Mononuclear cell (primary cell): Measurements from ENCODE around the gene ARMH3. TPM values are rescaled to one million over a fixed set of nuclear protein-coding genes. Genes with fewer than 3 reads are reported as not detected.

Experiments used
- H3K27me3 ChIP-seq: 2 replicates; pipeline ENCODE4 v1.6.0; 2011; ENCODE audit warnings: low read length, control low read depth; ENCODE audit not compliant: insufficient read depth
- H3K4me1 ChIP-seq: 2 replicates; pipeline ENCODE4 v1.5.1; 2011; ENCODE audit warnings: mild to moderate bottlenecking, low read length, control low read depth; ENCODE audit not compliant: insufficient read depth
- H3K4me3 ChIP-seq: 2 replicates; pipeline ENCODE4 v1.5.1; 2011; ENCODE audit warnings: mild to moderate bottlenecking, low read length, moderate library complexity
- H3K9me3 ChIP-seq: 2 replicates; pipeline ENCODE4 v1.5.1; 2011; ENCODE audit warnings: low read depth, mild to moderate bottlenecking, control low read depth, low read length
- total RNA-seq: library from RNA; depleted of rRNA; stranded (reverse); fragments of >200 nt; gene quantifications from one replicate; pipeline ENCODE4 v1.2.3, GENCODE V29; 2012

ARMH3 gene
- total RNA-seq = 10.4 TPM

DNA sequence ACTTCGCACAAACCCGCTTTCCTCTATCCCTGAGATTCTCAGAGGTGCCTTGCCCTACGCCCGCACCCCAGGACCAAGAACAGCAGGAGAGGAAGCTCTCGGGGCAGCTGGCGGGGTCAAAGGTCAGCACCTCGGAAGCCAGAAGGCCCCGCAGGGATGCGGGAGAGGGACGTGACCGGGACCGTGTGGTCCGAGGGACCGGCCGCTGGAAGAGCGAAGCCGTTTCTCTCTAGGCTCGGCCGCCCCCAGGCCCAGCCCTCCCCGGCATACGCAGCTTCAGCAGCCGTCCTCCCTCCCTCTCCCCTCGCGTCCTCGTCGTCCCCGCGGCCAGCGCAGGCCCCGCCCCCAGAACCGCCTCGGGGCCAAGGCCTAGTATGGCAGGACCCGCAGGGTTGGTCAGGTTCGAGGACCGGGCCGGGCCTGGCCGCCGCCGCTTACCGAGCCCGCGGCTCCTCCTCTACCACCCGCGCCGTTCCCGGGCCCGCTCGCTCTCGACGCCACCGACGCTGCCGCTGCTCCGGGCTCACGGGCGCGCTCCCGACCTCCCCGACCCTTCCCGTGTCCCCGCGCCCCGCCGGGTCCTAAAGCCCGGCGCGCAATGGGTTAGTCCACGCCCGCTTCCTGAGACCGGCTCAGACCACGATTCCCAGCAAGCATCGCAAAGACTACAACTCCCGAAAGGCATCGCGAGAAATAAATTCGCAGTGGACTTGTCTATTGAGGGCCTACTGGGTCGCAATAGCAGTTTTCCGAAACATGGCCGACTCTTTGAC is at the start of gene ARMH3:
ARMH3 (minus strand) TSS at position 527 of the 773 bp plus-strand sequence. CDS start 16,059 bp downstream, outside the sequence.
- no peaks in the 10 kb centered on the region for H3K9me3 ChIP-seq
- peaks cover 50% of the 10 kb centered on the region for H3K4me1 ChIP-seq
- H3K4me3 ChIP-seq = peak within 1 kb of the TSS; percentile 73

DNA sequence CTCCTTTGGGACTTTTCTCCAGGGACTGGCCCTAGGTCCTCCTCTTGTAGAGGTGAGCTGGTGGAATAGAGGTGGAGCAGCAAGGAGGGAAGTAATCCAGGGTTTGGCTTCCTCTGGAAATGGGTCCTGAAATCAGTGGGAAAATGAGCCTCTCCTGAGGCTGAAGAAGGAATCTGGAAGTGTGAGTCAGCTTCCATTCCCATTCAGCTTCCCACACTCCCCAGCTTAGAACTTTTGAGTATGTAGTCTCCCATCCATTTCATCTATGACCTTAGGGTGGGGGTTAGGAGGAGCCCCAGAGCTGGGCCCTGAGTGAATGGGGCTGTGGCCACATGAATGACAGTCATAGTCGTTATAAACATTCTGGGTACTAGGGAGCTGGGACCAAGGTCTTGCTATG is 46.4 kb upstream of the ARMH3 start:
- Histone ChIP-seq H3K9me3 (no peaks in the 10 kb centered on the region), H3K4me3 (no peak overlapping the region), H3K4me1 (peaks cover 7% of the 10 kb centered on the region), H3K27me3 (no peaks in the 10 kb centered on the region)

More for the DNA sequence above, at the start of gene ARMH3:
- no peaks in the 10 kb centered on the region for H3K27me3 ChIP-seq

GRCh38 chr10:102101152-102101551 is 45.2 kb upstream of the ARMH3 start:
- Histone ChIP-seq H3K9me3 (no peaks in the 10 kb centered on the region), H3K4me1 (peaks cover 7% of the 10 kb centered on the region), H3K4me3 (no peak overlapping the region), H3K27me3 (no peaks in the 10 kb centered on the region)

DNA sequence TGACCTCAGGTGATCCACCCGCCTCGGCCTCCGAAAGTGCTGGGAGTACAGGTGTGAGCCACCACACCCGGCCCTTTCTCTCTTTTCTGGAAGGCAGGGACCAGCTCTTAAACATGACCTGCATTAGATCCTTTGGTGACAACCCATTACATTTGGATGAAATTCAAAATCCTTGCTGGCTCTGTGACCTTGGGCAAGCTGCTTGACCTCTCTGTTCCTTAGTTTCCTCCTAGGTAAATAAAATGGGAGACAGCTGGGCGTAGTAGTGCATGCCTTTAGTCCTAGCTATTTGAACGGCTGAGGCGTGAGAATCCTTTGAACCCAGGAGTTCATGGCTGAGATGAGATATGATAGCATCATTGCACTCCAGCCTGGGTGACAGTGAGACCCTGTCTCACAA is 40.5 kb upstream of the ARMH3 start:
- Histone ChIP-seq H3K27me3 (no peaks in the 10 kb centered on the region), H3K9me3 (no peaks in the 10 kb centered on the region), H3K4me1 (no peaks in the 10 kb centered on the region), H3K4me3 (no peak overlapping the region)

DNA sequence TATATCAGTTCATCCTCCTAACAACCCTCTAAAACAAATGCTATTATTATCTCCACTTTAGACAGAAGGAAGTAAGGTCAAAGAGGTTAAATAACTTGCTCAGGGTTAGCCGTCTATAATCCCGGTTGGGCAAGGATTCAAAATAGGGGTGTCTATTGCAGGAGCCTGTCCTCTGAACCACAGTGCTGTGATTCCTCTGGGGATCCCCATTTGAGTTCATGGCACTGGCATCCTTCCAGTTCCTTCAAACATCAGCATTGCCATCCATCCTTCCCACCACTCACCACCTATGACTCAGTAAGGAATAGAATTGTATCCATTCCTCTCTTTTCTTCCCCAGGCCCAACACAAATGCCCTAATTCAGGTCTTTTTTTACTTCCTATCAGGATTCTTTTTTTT is 34.8 kb upstream of the ARMH3 start:
- Histone ChIP-seq H3K4me3 (no peak overlapping the region), H3K27me3 (no peaks in the 10 kb centered on the region), H3K9me3 (no peaks in the 10 kb centered on the region)

GRCh38 chr10:102086196-102086595 is 30.2 kb upstream of the ARMH3 start:
- no peaks in the 10 kb centered on the region for H3K27me3 ChIP-seq
- no peaks in the 10 kb centered on the region for H3K9me3 ChIP-seq
- H3K4me1 ChIP-seq = no peaks in the 10 kb centered on the region
- H3K4me3 ChIP-seq = no peak overlapping the region

More for the DNA sequence above, 34.8 kb upstream of the ARMH3 start:
- H3K4me1 ChIP-seq = no peaks in the 10 kb centered on the region

GRCh38 chr10:102085336-102085735 is 29.4 kb upstream of the ARMH3 start:
- H3K27me3 ChIP-seq = no peaks in the 10 kb centered on the region
- H3K4me3 ChIP-seq = no peak overlapping the region
- no peaks in the 10 kb centered on the region for H3K9me3 ChIP-seq

GRCh38 chr10:102083541-102083940 is 27.6 kb upstream of the ARMH3 start:
- Histone ChIP-seq H3K27me3 (no peaks in the 10 kb centered on the region), H3K4me1 (no peaks in the 10 kb centered on the region), H3K4me3 (no peak overlapping the region), H3K9me3 (no peaks in the 10 kb centered on the region)

More at GRCh38 chr10:102085336-102085735, 29.4 kb upstream of the ARMH3 start:
- H3K4me1 ChIP-seq = no peaks in the 10 kb centered on the region

GRCh38 chr10:102072673-102073527 is 16.9 kb upstream of the ARMH3 start:
- Histone ChIP-seq H3K27me3 (no peaks in the 10 kb centered on the region), H3K4me3 (no peak overlapping the region), H3K4me1 (peaks cover 22% of the 10 kb centered on the region), H3K9me3 (no peaks in the 10 kb centered on the region)

GRCh38 chr10:102069071-102069470 is 13.1 kb upstream of the ARMH3 start:
- H3K27me3 ChIP-seq = no peaks in the 10 kb centered on the region
- H3K4me3 ChIP-seq = no peak overlapping the region
- H3K4me1 ChIP-seq = peaks cover 53% of the 10 kb centered on the region
- no peaks in the 10 kb centered on the region for H3K9me3 ChIP-seq

DNA sequence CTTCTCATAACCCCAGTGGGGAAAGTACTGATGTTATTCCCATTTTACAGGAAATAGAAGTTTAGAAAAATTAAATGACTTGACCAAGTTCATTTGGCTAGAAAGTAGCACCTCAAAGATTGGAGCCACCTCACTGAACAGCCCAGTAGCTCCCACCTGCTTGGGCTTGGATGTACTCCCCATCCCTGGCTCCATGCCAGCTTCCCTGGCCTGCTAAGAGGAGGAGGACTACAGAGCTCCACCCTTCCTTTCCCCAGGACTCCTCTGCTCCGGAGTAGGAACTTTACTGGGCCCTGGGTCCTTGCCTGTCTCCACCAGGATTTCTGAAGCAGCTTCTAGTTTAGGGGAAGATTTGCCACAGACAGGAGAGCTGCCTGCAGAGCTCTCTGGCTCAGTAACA is 12.2 kb upstream of the ARMH3 start:
- H3K9me3 ChIP-seq = no peaks in the 10 kb centered on the region

DNA sequence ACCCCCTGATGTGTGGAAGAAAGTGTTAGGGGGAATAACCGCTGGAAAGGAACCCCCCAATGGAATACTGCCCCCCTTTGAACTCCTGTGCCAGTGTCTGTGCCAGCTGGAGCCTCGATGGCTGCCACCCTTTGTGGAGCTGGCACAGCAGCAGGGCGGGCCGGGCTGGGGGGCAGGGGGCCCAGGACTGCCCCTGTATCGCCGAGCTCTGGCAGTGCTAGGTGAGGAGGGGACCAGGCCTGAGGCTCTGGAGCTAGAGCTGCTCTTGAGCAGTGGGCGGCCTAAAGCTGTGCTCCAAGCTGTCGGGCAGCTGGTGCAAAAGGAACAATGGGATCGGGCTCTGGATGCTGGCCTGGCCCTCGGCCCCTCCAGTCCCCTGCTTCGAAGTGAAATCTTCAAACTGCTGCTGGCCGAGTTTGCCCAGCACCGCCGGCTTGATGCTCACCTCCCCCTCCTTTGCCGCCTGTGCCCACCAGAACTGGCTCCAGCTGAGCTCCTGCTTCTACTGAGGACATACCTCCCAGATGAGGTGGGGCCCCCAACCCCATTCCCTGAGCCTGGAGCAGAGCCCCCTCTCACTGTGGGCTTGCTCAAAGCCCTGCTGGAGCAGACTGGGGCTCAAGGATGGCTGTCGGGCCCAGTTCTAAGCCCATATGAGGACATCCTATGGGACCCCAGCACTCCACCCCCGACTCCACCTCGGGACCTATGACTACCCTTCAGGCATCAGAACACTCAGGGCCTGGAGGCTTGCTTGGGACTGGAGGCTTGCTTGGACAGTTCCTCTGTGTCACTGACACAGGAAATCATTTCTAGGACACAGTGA is 11.3 kb upstream of the ARMH3 start:
- H3K4me1 ChIP-seq = peaks cover 49% of the 10 kb centered on the region
- H3K27me3 ChIP-seq = no peaks in the 10 kb centered on the region
- H3K4me3 ChIP-seq = no peak overlapping the region
- H3K9me3 ChIP-seq = no peaks in the 10 kb centered on the region

More for the DNA sequence above, 12.2 kb upstream of the ARMH3 start:
- no peak overlapping the region for H3K4me3 ChIP-seq
- no peaks in the 10 kb centered on the region for H3K27me3 ChIP-seq
- peaks cover 53% of the 10 kb centered on the region for H3K4me1 ChIP-seq

- Histone ChIP-seq H3K27me3 (no peaks in the 10 kb centered on the region), H3K4me1 (peaks cover 49% of the 10 kb centered on the region), H3K9me3 (no peaks in the 10 kb centered on the region), H3K4me3 (no peak overlapping the region)
These were observed 10.6 kb upstream of the ARMH3 start for GRCh38 chr10:102066399-102067088.
